IMR-90 (cell line): ENCODE results near the gene THRA. TPM values are rescaled to one million over a fixed set of nuclear protein-coding genes. Genes with fewer than 3 reads are reported as not detected.

ENCODE experiments used
- ATAC-seq: fragments of 200-7000 bp; cut with Tn5 transposase; 2 replicates; pipeline ENCODE4 v1.9.1; 2020; ENCODE audit warnings: low read depth, mild to moderate bottlenecking, moderate library complexity
- BruUV-seq: library from RNA; stranded (reverse); fragments of 400-500 nt; replicated peaks from 2 replicates; lab custom pipeline; 2021; lab: Mats Ljungman, UMichigan
- CTCF ChIA-PET: fragments of 300-600 bp; formaldehyde crosslinking; extraction: SDS; loops from one replicate; lab custom pipeline; 2021; ENCODE audit warnings: antibody characterized with exemption; lab: Yijun Ruan, JAX
- POLR2A ChIA-PET: fragments of 300-600 bp; sonication (Branson Sonifier 250); formaldehyde crosslinking; loops from one replicate; lab custom pipeline; 2022; ENCODE audit warnings: antibody characterized with exemption; ENCODE audit not compliant: unreplicated experiment; lab: Charles Lee
- DNase-seq: peaks from one replicate; pipeline ENCODE4 v3.0.0; 2013
- H2AFZ ChIP-seq: replicated peaks from 2 replicates; pipeline ENCODE3; 2013; ENCODE audit warnings: low read length, mild to moderate bottlenecking; ENCODE audit not compliant: poor library complexity
- H2AK5ac ChIP-seq: 2 replicates; pipeline ENCODE4 v1.6.1; 2013; ENCODE audit warnings: low read depth, low read length, inconsistent platforms
- H2AK9ac ChIP-seq: replicated peaks from 2 replicates; pipeline ENCODE3; 2013; ENCODE audit warnings: mild to moderate bottlenecking, low read depth, low read length, moderate library complexity; ENCODE audit not compliant: poor library complexity
- H2BK120ac ChIP-seq: 2 replicates; pipeline ENCODE4 v1.6.1; 2013; ENCODE audit warnings: low read depth, low read length, inconsistent platforms
- H2BK15ac ChIP-seq: 3 replicates; pipeline ENCODE4 v1.6.1; 2013; ENCODE audit warnings: low read depth, low read length, inconsistent platforms
- H2BK20ac ChIP-seq: 2 replicates; pipeline ENCODE4 v1.6.1; 2013; ENCODE audit warnings: low read depth, mild to moderate bottlenecking, inconsistent platforms, low read length, moderate library complexity
- H2BK5ac ChIP-seq: 2 replicates; pipeline ENCODE4 v1.6.1; 2013; ENCODE audit warnings: mild to moderate bottlenecking, low read depth, low read length, inconsistent platforms; ENCODE audit not compliant: poor library complexity, severe bottlenecking
- H3K14ac ChIP-seq: replicated peaks from 2 replicates; pipeline ENCODE4 v1.6.1; 2013; ENCODE audit warnings: low read depth, low read length, inconsistent platforms
- H3K18ac ChIP-seq: 2 replicates; pipeline ENCODE4 v1.6.1; 2013; ENCODE audit warnings: low read depth, low read length, control low read depth
- H3K23ac ChIP-seq: 2 replicates; pipeline ENCODE4 v1.6.1; 2013; ENCODE audit warnings: low read depth, low read length, inconsistent platforms
- H3K27ac ChIP-seq: 2 replicates; pipeline ENCODE4 v1.5.1; 2013; ENCODE audit warnings: mild to moderate bottlenecking, control low read depth, low read length; ENCODE audit not compliant: insufficient read depth
- H3K27me3 ChIP-seq: 2 replicates; pipeline ENCODE4 v1.6.1; 2013; ENCODE audit warnings: low read length; ENCODE audit not compliant: control insufficient read depth, insufficient read depth
- H3K36me3 ChIP-seq: 2 replicates; pipeline ENCODE4 v1.6.1; 2013; ENCODE audit warnings: low read length, mixed read lengths; ENCODE audit not compliant: control insufficient read depth, insufficient read depth
- H3K4ac ChIP-seq: 2 replicates; pipeline ENCODE4 v1.6.1; 2013; ENCODE audit warnings: low read depth, low read length, inconsistent platforms
- H3K4me1 ChIP-seq: 2 replicates; pipeline ENCODE4 v1.6.1; 2013; ENCODE audit warnings: low read length, mixed read lengths; ENCODE audit not compliant: control insufficient read depth, insufficient read depth
- H3K4me2 ChIP-seq: 2 replicates; pipeline ENCODE4 v1.6.1; 2013; ENCODE audit warnings: low read depth, mild to moderate bottlenecking, control low read depth, low read length, moderate library complexity
- H3K4me3 ChIP-seq: 2 replicates; pipeline ENCODE4 v1.5.1; 2013; ENCODE audit warnings: low read depth, mild to moderate bottlenecking, control low read depth, low read length, moderate library complexity; ENCODE audit not compliant: insufficient read depth
- H3K56ac ChIP-seq: 2 replicates; pipeline ENCODE4 v1.6.1; 2013; ENCODE audit warnings: low read length, inconsistent platforms; ENCODE audit not compliant: insufficient read depth; ENCODE audit errors: extremely low read depth
- H3K79me1 ChIP-seq, 2 experiments: 2 replicates each; pipeline ENCODE4 v1.6.1; 2013; ENCODE audit warnings: low read length in 2 of 2, inconsistent platforms in 1 of 2, low read depth in 1 of 2
- H3K9ac ChIP-seq: 2 replicates; pipeline ENCODE4 v1.6.1; 2013; ENCODE audit warnings: low read depth, low read length, control low read depth
- H3K9me1 ChIP-seq: 2 replicates; pipeline ENCODE4 v1.6.1; 2013; ENCODE audit warnings: low read length, inconsistent platforms; ENCODE audit not compliant: insufficient read depth
- H3K9me3 ChIP-seq: 2 replicates; pipeline ENCODE4 v1.6.1; 2013; ENCODE audit warnings: low read length; ENCODE audit not compliant: control insufficient read depth, insufficient read depth
- H4K20me1 ChIP-seq: 2 replicates; pipeline ENCODE4 v1.6.1; 2013; ENCODE audit warnings: low read length, inconsistent platforms; ENCODE audit not compliant: insufficient read depth
- H4K5ac ChIP-seq: 2 replicates; pipeline ENCODE4 v1.6.1; 2013; ENCODE audit warnings: mild to moderate bottlenecking, low read depth, low read length, control low read depth
- H4K8ac ChIP-seq, 2 experiments: 2 replicates each; pipeline ENCODE4 v1.6.1; 2013; ENCODE audit warnings: low read depth in 2 of 2, low read length in 2 of 2, control low read depth in 1 of 2, inconsistent platforms in 1 of 2
- H4K91ac ChIP-seq: 2 replicates; pipeline ENCODE4 v1.6.1; 2013; ENCODE audit warnings: low read depth, low read length, inconsistent platforms; ENCODE audit not compliant: insufficient read depth
- CEBPB ChIP-seq: IDR thresholded peaks from 2 replicates; pipeline ENCODE4 v1.6.1; 2012; ENCODE audit warnings: low read depth, low read length, improper control_type of control experiment
- CHD1 ChIP-seq: IDR thresholded peaks from 2 replicates; pipeline ENCODE4 v1.6.1; 2012; ENCODE audit warnings: low read depth, low read length, improper control_type of control experiment
- RCOR1 ChIP-seq: IDR thresholded peaks from 2 replicates; pipeline ENCODE4 v1.6.1; 2012; ENCODE audit warnings: mild to moderate bottlenecking, low read length, improper control_type of control experiment; ENCODE audit not compliant: insufficient replicate concordance
- RFX5 ChIP-seq: IDR thresholded peaks from 2 replicates; pipeline ENCODE4 v1.8.0; 2012; ENCODE audit warnings: low read depth, mild to moderate bottlenecking, low read length, moderate library complexity
- WGBS, 2 experiments: methylation state at CpG; one replicate each; pipeline versions ENCODE4 v1.1.5 to v1.1.7; 2013; ENCODE audit warnings: missing lambda C conversion rate in 2 of 2; ENCODE audit not compliant: insufficient read length in 1 of 2; ENCODE audit errors: extremely low coverage in 2 of 2; 5-methylcytosine and 5-hydroxymethylcytosine counted together
- dilution Hi-C: fragments of 300-500 bp; cut with HindIII; formaldehyde crosslinking; loops from one replicate; pipeline ENCODE4 v1.14.3; 2018; ENCODE audit warnings: low sequenced_read_pairs; ENCODE audit not compliant: unreplicated experiment
- in situ Hi-C: fragments of 300-500 bp; cut with MboI; formaldehyde crosslinking; loops from 3 replicates; pipeline ENCODE4 v1.14.3; 2019; ENCODE audit warnings: low sequenced_read_pairs, inconsistent platforms, mixed read lengths
- intact Hi-C: fragments of 100-400 bp; cut with micrococcal nuclease; formaldehyde crosslinking; loops from 2 replicates; pipeline ENCODE4 v1.10.0; 2022
- polyA plus RNA-seq, 3 experiments: library from polyadenylated mRNA; depleted of rRNA; stranded (reverse); fragments of >200 nt; gene quantifications; 2 replicates each; pipeline ENCODE4 v1.2.3, GENCODE V29; 2012; ENCODE audit warnings: low replicate concordance in 1 of 3
- total RNA-seq: library from RNA; depleted of rRNA; stranded (reverse); fragments of >200 nt; gene quantifications from 2 replicates; pipeline ENCODE4 v1.2.3, GENCODE V29; 2012

Gene THRA
- total and polyA plus RNA-seq, 2 of the 4 experiments (the other 2 are of a cell fraction) = 22.0 to 23.4 TPM

DNA sequence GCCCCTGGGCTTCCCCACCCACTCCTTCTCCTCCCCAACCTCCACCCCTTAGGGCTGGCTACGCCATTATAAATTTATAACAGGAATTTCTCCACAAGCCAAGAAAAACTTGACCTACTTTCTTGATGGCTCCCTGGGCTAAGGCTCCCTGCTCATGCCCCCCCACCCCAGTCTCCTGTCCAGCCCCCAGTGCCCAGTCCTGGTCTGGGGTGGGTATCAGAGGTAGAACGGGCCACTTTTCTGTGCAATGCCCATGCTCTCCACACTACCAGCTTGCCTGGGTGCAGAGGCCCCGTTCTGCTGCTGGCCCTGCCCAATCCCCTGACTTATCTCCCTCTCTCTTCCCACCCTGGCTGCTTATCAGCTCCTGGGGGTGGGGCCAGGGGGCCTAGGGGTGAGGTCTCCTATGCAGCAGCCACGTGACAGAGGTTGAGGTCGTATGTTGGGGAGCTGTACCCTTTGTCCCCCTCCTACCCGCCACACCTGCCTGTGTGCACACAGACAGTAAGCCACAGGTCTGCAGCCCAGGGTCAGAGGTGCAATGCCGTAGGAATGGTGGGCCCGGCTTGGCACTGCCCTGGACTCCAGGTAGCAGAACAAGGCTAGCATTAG, 10.1 kb downstream of the THRA start:
- Histone ChIP-seq H3K27ac (no peak overlapping the region), H4K20me1 (peaks cover 32% of the 10 kb centered on the region), H3K9me3 (no peaks in the 10 kb centered on the region), H2AK5ac (no peak overlapping the region), H3K14ac (no peak overlapping the region), H4K8ac (no peak overlapping the region), H3K4me3 (no peak overlapping the region), H3K9me1 (peaks cover 32% of the 10 kb centered on the region), H3K4ac (no peak overlapping the region), H3K23ac (no peak overlapping the region), H2BK20ac (no peak overlapping the region), H4K91ac (no peak overlapping the region), H3K56ac (no peak overlapping the region), H3K4me1 (peaks cover 53% of the 10 kb centered on the region), H3K36me3 (peaks cover 21% of the 10 kb centered on the region), H2AK9ac (peak overlapping the region; percentile 91), H4K5ac (no peak overlapping the region), H2AFZ (no peak overlapping the region), H3K18ac (no peak overlapping the region), H2BK15ac (no peak overlapping the region), H3K4me2 (no peak overlapping the region; the same call in 1 of the 2 replicates), H3K9ac (no peak overlapping the region), H3K27me3 (no peaks in the 10 kb centered on the region), H2BK5ac (no peak overlapping the region), H3K79me1 (peaks cover 31 to 85% of the 10 kb centered on the region in 2 experiments), H2BK120ac (no peak overlapping the region)
- intact Hi-C loops = no loop called here
- ChIA-PET POLR2A (no interaction called here), CTCF (no interaction called here)
- no peak for TF ChIP-seq RCOR1
- TF ChIP-seq CHD1 = no peak
- no peak for TF ChIP-seq CEBPB
- TF ChIP-seq RFX5 = no peak
- DNase-seq = no peak
- WGBS, 2 experiments = 83% methylated on average over 2 of the region's 8 CpGs; no CpG with 5 or more reads in 1 of the 2 experiments
- in situ Hi-C loops = no loop called here
- ATAC-seq = no peak
- dilution Hi-C loops = no loop called here
- no TSS peak for BruUV-seq
